HG02884 (cell line): ENCODE results near the gene TTC7B.

Experiments
- ATAC-seq: cut with Tn5 transposase; IDR thresholded peaks from one replicate; pipeline ENCODE4 v1.9.1; 2021; ENCODE audit warnings: mild to moderate bottlenecking, moderate library complexity; ENCODE audit not compliant: unreplicated experiment

TTC7B gene

DNA sequence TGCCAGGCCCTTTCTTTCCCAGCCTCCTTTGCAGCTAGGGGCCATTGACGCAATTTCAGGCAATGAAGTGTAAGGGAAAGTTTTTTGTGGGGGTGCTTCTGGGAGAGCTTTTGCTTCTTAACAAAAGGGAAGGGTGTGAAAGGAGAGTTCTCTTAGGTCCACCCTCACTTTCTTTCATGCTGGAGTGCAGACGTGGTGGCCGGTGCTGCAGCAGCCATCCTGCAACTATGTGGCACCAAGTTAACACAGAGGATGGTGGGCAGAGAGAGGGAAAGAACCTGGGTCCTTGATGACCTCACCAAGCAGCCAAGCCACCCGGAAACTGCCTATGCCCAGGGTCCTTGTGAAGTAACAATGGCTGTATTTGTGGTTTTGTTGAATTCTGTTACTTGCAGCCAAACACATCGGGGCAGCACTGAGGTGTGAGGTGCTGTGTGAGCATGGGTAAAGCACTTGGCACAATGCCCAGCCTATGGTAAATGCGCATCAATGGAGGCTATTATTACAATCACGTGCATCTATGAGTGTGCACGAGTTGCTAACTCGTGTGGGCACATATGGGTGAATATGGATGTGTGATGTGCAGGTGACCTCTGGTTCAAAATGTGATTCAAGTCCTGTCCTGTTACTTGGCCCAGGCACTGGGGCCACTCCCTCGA is 296.8 kb downstream of the TTC7B start:
- no peak for ATAC-seq

GRCh38 chr14:90518941-90519256 is 297.3 kb downstream of the TTC7B start:
- ATAC-seq, result no peak

GRCh38 chr14:90518069-90518940 is 297.9 kb downstream of the TTC7B start:
- no peak for ATAC-seq

- no peak for ATAC-seq
These were observed 299.0 kb downstream of the TTC7B start for GRCh38 chr14:90517076-90517841.

DNA sequence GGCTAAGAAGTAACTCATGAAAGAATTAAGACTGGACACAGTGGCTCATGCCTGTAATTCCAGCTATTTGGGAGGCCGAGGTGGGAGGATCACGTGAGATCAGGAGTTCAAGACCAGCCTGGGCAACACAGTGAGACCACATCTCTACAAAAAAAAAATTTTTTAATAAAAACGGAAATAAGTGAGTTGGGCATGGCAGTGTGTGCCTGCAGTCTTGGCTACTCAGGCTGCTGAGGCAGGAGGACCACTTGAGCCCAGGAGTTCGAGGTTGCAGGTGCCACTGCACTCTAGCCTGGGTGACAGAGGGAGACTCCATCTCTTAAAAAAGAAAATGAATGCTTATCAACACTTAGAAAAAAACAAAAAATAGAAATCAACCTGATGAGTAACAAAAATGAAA is 301.7 kb downstream of the TTC7B start:
- no peak for ATAC-seq

DNA sequence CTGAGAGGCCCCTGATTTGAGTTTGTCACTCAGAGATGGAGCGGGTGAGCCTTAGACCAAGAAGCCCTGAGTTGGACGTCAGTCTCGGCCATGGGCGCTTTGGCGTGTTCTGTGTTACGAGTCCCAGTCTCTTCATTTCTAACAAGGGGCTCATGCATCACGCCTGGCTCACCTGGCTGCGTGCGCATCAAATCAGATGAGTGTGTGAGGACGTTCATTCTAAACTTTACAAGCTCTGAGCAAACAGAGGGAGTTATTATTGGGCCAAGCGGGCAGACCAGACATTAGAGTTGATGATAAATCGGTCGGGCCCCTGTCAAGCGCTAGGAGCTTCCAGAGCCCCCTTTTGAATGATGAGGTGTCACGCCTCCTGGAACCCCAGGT is 302.2 kb downstream of the TTC7B start:
- ATAC-seq, result no peak

DNA sequence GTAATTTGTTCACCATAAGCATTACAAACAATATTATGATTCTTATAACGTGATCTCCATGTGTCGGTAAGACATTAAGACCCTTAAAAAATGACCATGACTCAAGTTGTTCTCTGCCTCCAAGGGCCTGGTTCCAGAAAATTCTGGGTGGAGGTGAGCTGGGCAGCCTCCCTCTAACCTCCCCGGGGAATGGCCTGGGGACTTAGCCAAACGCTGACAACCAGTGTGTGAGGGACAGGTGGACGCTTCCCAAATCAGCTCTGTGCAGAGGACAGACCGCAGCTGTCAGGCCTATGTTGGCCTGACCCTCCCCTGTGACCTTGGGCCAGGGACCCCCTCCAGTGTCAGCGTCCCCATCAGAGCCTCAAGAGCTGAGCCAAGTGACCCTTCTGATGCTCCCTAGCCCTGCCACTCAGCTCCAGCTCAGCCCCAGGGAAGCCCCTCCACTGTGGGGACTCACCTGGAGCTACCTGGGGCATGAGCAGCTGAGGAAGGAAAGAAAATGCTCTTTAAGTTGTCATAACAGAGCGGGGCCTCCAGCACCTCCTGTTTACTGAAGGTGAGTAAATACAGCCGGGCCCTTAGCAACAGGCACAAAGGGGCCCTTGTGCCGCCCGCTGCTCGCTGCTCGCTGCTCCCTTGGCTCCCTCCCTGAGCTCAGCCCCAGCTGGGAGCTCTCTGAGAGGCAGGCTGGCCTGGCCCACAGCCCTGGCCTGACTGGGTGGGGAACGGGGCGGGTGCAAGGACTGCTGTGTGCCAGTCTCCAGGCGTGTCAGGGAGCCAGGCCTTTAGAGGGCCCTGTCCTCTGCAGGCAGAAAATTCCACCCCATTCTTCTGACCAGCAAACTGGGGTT is 302.8 kb downstream of the TTC7B start:
- ATAC-seq, result no peak

DNA sequence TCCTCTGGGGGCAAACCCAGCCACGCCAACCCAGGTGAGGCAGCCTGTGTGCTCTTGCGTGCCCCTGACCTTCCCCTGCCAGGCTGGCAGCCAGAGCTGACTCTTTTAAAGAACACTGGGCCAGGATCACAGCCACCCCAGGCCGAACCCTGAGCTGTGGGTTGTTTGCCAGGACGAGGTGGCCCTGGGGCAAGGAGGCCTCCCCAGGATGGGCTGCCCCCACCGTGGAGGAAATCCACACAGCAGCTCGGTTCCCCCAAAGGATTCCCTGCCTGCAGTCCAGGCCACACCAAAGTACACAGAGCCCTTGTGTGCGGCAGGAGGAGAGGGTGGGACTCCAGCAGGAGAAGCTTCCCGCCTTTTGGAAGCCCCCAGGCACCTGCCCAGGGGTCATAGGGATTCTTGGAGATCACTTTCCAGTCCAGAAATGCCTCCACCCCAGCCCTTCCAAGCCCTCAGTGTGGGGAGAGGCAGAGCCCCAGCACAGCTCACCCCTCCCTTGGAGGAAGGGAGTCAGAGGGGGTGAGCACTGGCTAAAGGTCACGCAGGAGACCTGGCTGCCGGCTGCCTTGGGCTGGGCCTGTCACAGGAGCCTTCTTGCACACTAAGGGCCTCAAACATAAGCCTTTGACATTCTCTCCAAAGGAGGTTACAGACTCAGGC is 303.8 kb downstream of the TTC7B start:
- ATAC-seq, result no peak

DNA sequence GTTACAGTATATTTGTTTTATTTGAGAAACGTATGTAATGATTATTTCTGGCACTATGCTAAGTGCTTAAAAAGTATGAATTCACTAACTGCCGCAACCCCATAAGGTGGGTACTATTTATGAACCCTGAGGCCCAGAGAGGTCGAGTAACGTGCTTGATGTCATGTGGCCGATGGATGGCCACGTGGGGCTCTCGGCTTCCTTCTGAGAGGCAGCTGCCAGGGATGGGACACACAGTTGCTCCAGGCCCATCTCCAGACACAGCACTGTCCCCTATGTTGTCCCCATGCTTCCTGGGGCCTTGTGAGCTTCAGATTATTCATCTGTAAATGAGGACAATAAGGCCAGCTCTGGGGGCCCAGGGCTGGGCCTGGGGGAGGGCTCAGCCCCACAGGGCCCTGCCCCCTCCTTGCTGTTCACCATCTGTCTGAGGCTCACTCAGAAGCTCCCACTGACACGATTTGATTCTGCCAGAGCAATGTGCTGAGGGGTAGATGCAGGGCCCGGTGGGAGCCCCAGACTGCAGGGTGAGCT is 304.4 kb downstream of the TTC7B start:
- no peak for ATAC-seq

DNA sequence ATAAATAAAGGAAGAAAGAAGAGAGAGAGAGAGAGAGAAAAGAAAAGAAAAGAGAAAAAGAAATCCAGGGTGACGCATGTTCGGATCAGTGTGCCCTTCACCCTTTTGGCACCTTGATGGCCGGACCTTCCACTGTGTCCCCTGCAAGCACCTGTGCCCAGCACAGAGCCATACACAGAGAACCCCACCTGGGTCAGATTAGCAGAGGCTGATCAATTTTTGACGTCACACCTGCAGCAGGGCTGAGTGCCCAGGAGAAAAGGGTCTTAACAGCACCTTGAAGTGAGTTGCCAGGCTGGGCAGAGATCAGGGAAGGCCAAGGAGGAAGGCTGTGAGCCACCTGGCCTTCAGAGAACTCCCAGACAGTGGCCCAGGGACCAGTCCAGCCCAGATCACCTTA is 305.0 kb downstream of the TTC7B start:
- ATAC-seq, result no peak

- no peak for ATAC-seq
These were observed 306.1 kb downstream of the TTC7B start for GRCh38 chr14:90510159-90510558.

DNA sequence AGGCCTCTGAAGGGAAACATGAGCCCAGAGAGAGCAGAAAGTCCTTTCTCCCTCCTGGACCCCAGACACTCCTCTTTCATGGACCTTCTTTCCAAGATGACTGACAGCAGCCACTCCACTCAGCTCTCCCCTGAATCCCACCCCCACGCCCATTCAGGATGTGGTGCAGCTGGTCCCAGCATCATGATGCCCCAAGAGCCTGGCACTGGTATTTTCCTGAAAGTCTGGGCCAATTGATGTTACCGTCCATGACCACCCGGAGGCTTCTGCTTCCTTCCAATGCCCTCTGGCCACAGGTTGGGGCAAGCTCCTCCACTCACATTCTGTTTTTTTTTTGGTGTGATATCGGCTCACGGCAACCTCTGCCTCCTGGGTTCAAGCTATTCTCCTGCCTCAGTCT is 306.8 kb downstream of the TTC7B start:
- no peak for ATAC-seq

DNA sequence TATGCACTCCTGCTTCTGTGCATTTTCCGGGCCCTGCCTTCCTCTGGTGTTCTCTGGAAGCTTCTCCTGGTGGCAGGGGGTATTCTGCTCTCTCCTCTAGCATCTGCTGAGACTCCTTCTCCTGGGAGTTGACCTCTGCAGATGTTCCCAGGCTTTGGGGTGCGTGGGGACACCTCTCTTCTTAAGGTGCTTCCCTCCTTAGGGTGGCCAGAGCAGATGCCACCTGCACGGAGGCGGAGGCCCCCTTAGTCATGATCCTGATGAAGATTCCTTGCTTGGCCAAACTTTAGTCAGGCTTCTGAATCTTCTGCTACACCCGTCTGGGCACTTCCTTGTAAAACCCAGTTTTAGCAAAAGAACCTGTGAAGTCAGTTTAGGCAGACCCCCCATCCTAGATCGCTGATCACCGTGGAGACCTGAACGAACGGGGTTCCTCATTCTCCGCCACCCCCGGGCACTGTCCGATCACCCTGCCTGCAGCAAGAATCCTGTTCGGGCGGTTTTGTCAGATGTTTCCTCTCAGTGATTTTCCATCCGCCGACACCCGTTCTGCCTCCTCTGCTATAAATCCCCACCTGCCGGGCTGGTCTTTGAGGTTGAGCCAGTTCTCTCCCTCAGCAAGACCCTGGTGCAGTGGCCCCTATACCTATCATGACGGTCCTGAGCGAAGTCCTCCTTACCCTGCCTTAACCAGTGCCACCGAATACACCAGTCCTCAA is 307.5 kb downstream of the TTC7B start:
- no peak for ATAC-seq

- ATAC-seq, result no peak
These were observed 308.2 kb downstream of the TTC7B start for GRCh38 chr14:90508036-90508435.

GRCh38 chr14:90507428-90507827 is 308.8 kb downstream of the TTC7B start:
- no peak for ATAC-seq

DNA sequence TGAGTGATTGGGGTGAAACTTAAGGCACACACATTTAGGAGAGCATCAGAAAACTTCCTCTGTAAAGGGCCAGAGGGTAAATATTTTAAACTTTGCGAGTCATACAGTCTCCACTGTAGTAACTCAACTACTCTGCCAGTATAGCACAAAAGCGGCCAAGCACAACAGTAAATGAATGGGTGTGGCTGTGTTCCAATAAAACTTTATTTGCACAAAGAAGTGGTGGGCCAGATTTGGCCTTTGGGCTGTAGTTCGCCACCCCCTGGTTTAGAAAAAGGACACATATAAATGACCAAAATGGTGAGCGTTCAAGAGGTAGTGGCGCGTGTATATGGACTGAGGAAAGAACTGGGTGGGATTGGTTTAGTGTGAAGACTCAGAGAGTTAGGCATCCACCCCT is 309.5 kb downstream of the TTC7B start:
- no peak for ATAC-seq

- no peak for ATAC-seq
These were observed 310.7 kb downstream of the TTC7B start for GRCh38 chr14:90505531-90505930.

GRCh38 chr14:90504643-90505042 is 311.6 kb downstream of the TTC7B start:
- no peak for ATAC-seq

GRCh38 chr14:90503582-90503981 is 312.6 kb downstream of the TTC7B start:
- ATAC-seq, result no peak

DNA sequence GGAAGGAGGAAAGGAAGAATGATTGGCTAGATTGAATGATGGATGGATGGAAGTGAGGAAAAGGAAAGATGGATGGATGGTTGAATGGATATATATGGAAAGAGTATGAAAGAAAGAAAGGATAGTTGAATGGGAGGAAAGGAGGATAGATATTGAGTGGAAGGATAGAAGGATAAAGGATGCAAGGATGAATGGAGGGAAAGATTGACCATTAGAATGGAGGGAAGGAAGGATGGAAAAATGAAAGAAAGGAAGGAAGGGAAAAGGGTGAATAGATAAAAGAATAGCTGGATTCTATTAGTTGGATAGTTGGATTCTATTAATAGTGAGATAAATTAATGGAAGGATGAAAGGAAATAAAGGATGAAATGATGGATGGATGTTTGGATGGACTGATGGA is 313.5 kb downstream of the TTC7B start:
- ATAC-seq, result no peak
